Stimulated activated naive CD8-positive, alpha-beta T cell treated with anti-CD3 and anti-CD28 coated beads, Interleukin-15, Interleukin-2, amounts not matched to agents 100 ng/mL and 50 ng/mL, for 24 hours (primary cell): ENCODE results near the gene INPP5A.

Experiments
- H3K27ac Mint-ChIP-seq: one replicate; pipeline ENCODE4 v1.8.0; 2021; ENCODE audit warnings: mild to moderate bottlenecking, mixed read lengths
- H3K27me3 Mint-ChIP-seq: one replicate; pipeline ENCODE4 v1.8.0; 2021; ENCODE audit warnings: mixed read lengths
- H3K36me3 Mint-ChIP-seq: one replicate; pipeline ENCODE4 v1.8.0; 2021; ENCODE audit warnings: low read depth, mixed read lengths
- H3K4me1 Mint-ChIP-seq: one replicate; pipeline ENCODE4 v1.8.0; 2021; ENCODE audit warnings: low read depth, mixed read lengths
- H3K4me3 Mint-ChIP-seq: one replicate; pipeline ENCODE4 v1.8.0; 2021; ENCODE audit warnings: mild to moderate bottlenecking, mixed read lengths
- H3K9me3 Mint-ChIP-seq: one replicate; pipeline ENCODE4 v1.8.0; 2021; ENCODE audit warnings: mixed read lengths

INPP5A gene

GRCh38 chr10:132684164-132684891, 146.7 kb downstream of the INPP5A start:
- peaks cover 31% of the 10 kb centered on the region for H3K4me1 Mint-ChIP-seq
- H3K9me3 Mint-ChIP-seq: no peaks in the 10 kb centered on the region
- H3K27me3 Mint-ChIP-seq: no peaks in the 10 kb centered on the region
- peak overlapping the region; percentile 17 for H3K4me3 Mint-ChIP-seq
- peak overlapping the region; percentile 69 for H3K27ac Mint-ChIP-seq
- no peaks in the 10 kb centered on the region for H3K36me3 Mint-ChIP-seq

- no peaks in the 10 kb centered on the region for H3K9me3 Mint-ChIP-seq
- peaks cover 31% of the 10 kb centered on the region for H3K4me1 Mint-ChIP-seq
- H3K4me3 Mint-ChIP-seq: peak overlapping the region; percentile 17
- peak overlapping the region; percentile 26 for H3K27ac Mint-ChIP-seq
- peaks cover under 1% of the 10 kb centered on the region for H3K36me3 Mint-ChIP-seq
- H3K27me3 Mint-ChIP-seq: no peaks in the 10 kb centered on the region
These were observed 147.7 kb downstream of the INPP5A start for GRCh38 chr10:132685101-132685891.

- H3K9me3 Mint-ChIP-seq: no peaks in the 10 kb centered on the region
- H3K27ac Mint-ChIP-seq: no peak overlapping the region
- peaks cover 9% of the 10 kb centered on the region for H3K36me3 Mint-ChIP-seq
- no peaks in the 10 kb centered on the region for H3K27me3 Mint-ChIP-seq
- peaks cover 31% of the 10 kb centered on the region for H3K4me1 Mint-ChIP-seq
- H3K4me3 Mint-ChIP-seq: no peak overlapping the region
These were observed 148.5 kb downstream of the INPP5A start for GRCh38 chr10:132685921-132686680.

- Mint-ChIP-seq H3K4me1 (peaks cover 24% of the 10 kb centered on the region), H3K27ac (no peak overlapping the region), H3K9me3 (no peaks in the 10 kb centered on the region), H3K36me3 (peaks cover 20% of the 10 kb centered on the region), H3K27me3 (no peaks in the 10 kb centered on the region), H3K4me3 (no peak overlapping the region)
These were observed 149.8 kb downstream of the INPP5A start for GRCh38 chr10:132687181-132687892.

GRCh38 chr10:132687893-132688579, 150.4 kb downstream of the INPP5A start:
- Mint-ChIP-seq H3K27ac (no peak overlapping the region), H3K4me1 (peaks cover 24% of the 10 kb centered on the region), H3K27me3 (no peaks in the 10 kb centered on the region), H3K4me3 (no peak overlapping the region), H3K9me3 (no peaks in the 10 kb centered on the region), H3K36me3 (peaks cover 20% of the 10 kb centered on the region)

GRCh38 chr10:132688580-132689420, 151.2 kb downstream of the INPP5A start:
- H3K27ac Mint-ChIP-seq: no peak overlapping the region
- H3K36me3 Mint-ChIP-seq: peaks cover 28% of the 10 kb centered on the region
- peaks cover 20% of the 10 kb centered on the region for H3K4me1 Mint-ChIP-seq
- H3K27me3 Mint-ChIP-seq: no peaks in the 10 kb centered on the region
- no peak overlapping the region for H3K4me3 Mint-ChIP-seq
- peaks cover 3% of the 10 kb centered on the region for H3K9me3 Mint-ChIP-seq

- Mint-ChIP-seq H3K27ac (no peak overlapping the region), H3K9me3 (peaks cover 12% of the 10 kb centered on the region), H3K4me1 (peaks cover 10% of the 10 kb centered on the region), H3K36me3 (peaks cover 30% of the 10 kb centered on the region), H3K27me3 (no peaks in the 10 kb centered on the region), H3K4me3 (no peak overlapping the region)
These were observed 152.3 kb downstream of the INPP5A start for GRCh38 chr10:132689721-132690360.

GRCh38 chr10:132690401-132690800, 152.8 kb downstream of the INPP5A start:
- peaks cover 15% of the 10 kb centered on the region for H3K9me3 Mint-ChIP-seq
- H3K27ac Mint-ChIP-seq: no peak overlapping the region
- H3K36me3 Mint-ChIP-seq: peaks cover 30% of the 10 kb centered on the region
- no peak overlapping the region for H3K4me3 Mint-ChIP-seq
- H3K4me1 Mint-ChIP-seq: peaks cover 5% of the 10 kb centered on the region
- H3K27me3 Mint-ChIP-seq: no peaks in the 10 kb centered on the region

- Mint-ChIP-seq H3K27me3 (no peaks in the 10 kb centered on the region), H3K4me3 (no peak overlapping the region), H3K9me3 (peaks cover 15% of the 10 kb centered on the region), H3K36me3 (peaks cover 30% of the 10 kb centered on the region), H3K4me1 (peaks cover 4% of the 10 kb centered on the region), H3K27ac (no peak overlapping the region)
These were observed 153.4 kb downstream of the INPP5A start for GRCh38 chr10:132690821-132691610.

- Mint-ChIP-seq H3K9me3 (peaks cover 15% of the 10 kb centered on the region), H3K36me3 (peaks cover 30% of the 10 kb centered on the region), H3K27me3 (no peaks in the 10 kb centered on the region), H3K4me3 (no peak overlapping the region), H3K27ac (no peak overlapping the region), H3K4me1 (peaks cover 7% of the 10 kb centered on the region)
These were observed 154.1 kb downstream of the INPP5A start for GRCh38 chr10:132691711-132692153.

- peaks cover 33% of the 10 kb centered on the region for H3K36me3 Mint-ChIP-seq
- no peak overlapping the region for H3K27ac Mint-ChIP-seq
- peaks cover 7% of the 10 kb centered on the region for H3K4me1 Mint-ChIP-seq
- H3K27me3 Mint-ChIP-seq: no peaks in the 10 kb centered on the region
- no peak overlapping the region for H3K4me3 Mint-ChIP-seq
- H3K9me3 Mint-ChIP-seq: peaks cover 15% of the 10 kb centered on the region
These were observed 154.7 kb downstream of the INPP5A start for GRCh38 chr10:132692311-132692710.

- peaks cover 42% of the 10 kb centered on the region for H3K36me3 Mint-ChIP-seq
- H3K4me3 Mint-ChIP-seq: no peak overlapping the region
- peaks cover 7% of the 10 kb centered on the region for H3K4me1 Mint-ChIP-seq
- H3K27me3 Mint-ChIP-seq: no peaks in the 10 kb centered on the region
- no peak overlapping the region for H3K27ac Mint-ChIP-seq
- peaks cover 15% of the 10 kb centered on the region for H3K9me3 Mint-ChIP-seq
These were observed 156.1 kb downstream of the INPP5A start for GRCh38 chr10:132693676-132694075.
